OCI-LY7 (cell line): ENCODE results near the gene KCNK1.

Experiments
- EZH2phosphoT487 ChIP-seq: fragments of 200-600 bp; sonication (generic); IDR thresholded peaks from 2 replicates; pipeline ENCODE4 v1.6.1; 2018; ENCODE audit warnings: low read depth, borderline replicate concordance, mild to moderate bottlenecking, mixed run types, antibody characterized with exemption, low read length, moderate library complexity, mixed read lengths
- TF ChIP-seq, protein P1 (sequence below): fragments of 200-600 bp; sonication (generic); conservative IDR thresholded peaks from 2 replicates; pipeline ENCODE4 v1.5.1; 2014; ENCODE audit warnings: mild to moderate bottlenecking, antibody characterized with exemption, low read length, moderate library complexity, mixed read lengths

DNA sequence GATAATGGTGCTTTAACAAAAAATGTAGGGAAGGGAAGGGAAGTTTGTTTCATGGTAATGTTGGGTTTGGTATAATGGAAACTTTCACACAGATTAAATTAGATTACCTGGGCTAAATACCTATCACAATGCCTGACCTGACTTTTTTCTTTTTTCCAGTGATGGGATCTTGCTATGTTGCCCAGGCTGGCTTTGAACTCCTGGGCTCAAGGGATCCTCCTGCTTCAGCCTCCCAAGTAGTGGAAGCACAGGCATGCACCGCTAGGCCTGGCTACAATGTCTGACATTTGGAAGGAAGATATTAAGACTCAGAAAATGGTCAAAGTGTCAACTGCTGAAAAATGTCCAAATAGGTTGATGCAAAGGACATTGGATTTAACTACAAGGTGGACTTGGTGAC, 67.4 kb downstream of the KCNK1 start:
- TF ChIP-seq, protein P1, sequence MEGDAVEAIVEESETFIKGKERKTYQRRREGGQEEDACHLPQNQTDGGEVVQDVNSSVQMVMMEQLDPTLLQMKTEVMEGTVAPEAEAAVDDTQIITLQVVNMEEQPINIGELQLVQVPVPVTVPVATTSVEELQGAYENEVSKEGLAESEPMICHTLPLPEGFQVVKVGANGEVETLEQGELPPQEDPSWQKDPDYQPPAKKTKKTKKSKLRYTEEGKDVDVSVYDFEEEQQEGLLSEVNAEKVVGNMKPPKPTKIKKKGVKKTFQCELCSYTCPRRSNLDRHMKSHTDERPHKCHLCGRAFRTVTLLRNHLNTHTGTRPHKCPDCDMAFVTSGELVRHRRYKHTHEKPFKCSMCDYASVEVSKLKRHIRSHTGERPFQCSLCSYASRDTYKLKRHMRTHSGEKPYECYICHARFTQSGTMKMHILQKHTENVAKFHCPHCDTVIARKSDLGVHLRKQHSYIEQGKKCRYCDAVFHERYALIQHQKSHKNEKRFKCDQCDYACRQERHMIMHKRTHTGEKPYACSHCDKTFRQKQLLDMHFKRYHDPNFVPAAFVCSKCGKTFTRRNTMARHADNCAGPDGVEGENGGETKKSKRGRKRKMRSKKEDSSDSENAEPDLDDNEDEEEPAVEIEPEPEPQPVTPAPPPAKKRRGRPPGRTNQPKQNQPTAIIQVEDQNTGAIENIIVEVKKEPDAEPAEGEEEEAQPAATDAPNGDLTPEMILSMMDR, result no peak
- TF ChIP-seq EZH2phosphoT487, result no peak
